HUDEP-2 (cell line): ENCODE measurements around the gene EPM2AIP1.
"Not testable (repeated sequence)": the region's sequence is repeated elsewhere in the genome, so short reads cannot be mapped to it uniquely, and the experiment has no call there.

Source experiments
- DNase-seq, 76 experiments: peaks; one replicate each; lab custom pipeline; 2025; ENCODE audit not compliant: unreplicated experiment in 76 of 76; lab: John Stamatoyannopoulos, UW

The EPM2AIP1 gene

GRCh38 chr3:36992806-36993325, at the start of gene EPM2AIP1:
Gene EPM2AIP1, minus strand, starts transcription at chr3:36993131. Its CDS starts 54 bp downstream, at chr3:36993077.
- DNase-seq: no peak

DNA sequence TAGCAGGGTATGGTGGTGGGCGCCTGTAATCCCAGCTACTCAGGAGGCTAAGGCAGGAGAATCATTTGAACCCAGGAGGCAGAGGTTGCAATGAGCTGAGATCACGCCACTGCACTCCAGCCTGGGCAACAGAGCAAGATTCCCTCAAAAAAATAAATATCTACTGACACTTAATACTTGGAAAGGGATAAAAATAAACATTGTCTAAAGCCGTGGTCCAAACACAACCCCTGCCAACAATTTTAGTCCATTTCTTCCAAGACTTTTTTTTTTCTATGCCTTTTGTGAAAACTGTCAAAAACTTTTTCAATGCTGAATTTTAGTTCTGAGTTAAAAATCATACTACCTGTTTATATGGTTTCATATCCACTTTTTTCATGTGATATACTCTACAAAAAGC, 49.8 kb upstream of the EPM2AIP1 start:
- DNase-seq: not testable (repeated sequence)

- DNase-seq: no peak
These were observed 48.7 kb upstream of the EPM2AIP1 start for GRCh38 chr3:37041546-37042195.

DNA sequence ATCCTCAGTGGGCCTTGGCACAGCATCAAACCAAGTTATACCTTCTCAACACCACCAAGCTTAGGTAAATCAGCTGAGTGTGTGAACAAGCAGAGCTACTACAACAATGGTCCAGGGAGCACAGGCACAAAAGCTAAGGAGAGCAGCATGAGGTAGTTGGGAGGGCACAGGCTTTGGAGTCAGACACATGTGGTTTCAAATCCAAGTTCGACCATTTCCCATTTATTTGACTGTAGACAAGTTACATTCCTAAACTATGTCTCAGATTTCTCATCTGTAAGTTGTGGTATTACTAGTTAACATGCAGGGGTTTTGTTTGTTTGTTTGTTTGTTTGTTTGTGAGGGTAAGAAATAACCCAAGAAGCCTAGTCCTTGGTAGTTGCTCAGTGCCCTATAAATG, 47.3 kb upstream of the EPM2AIP1 start:
- no peak for DNase-seq

DNA sequence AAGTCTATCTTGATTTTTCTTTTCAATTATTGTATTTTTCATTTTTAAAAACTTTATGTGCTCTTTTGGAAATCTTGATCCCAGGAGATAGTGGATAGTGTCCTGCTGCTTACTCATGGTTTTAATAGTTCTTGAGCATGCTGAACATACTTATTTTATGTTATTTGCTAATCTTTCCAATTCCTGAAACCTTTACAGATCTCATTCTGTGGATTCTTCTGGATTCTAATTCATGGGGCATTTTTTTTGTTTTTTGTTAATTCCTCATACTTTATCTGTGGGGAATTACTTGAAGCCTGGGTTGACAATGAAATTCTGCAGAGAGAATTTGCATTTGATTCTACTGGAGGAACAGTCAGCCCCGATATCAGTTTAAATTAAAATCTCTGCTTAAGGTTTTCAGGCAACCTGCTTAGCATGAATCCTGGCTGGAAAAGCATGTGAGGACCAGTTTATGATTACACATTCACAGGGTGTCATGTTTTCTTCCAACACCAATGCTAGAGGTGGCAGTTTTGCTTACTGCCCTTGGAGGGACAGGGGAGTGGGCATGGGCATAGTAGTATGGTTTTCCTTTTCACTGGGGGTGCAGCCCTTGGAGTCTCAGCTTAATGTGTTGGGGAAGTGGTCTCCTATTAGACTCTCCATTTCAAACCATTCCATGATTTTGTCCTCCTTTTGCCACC, 46.4 kb upstream of the EPM2AIP1 start:
- no peak for DNase-seq

DNA sequence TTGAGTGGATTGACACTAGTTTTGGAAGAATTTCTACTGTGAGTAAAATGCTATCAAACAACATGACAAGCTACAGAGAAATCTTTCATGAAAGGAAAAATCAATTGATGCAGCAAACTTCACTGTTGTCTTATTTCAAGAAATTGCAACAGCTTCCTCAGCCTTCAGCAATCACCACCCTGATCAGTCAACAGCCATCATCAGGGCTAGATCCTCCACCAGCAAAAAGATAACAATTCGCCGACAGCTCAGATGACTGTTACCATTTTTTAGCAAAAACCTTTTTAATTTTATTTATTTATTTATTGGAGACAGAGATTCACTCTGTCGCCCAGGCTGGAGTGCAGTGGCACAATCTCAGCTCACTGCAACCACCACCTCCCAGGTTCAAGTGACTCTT, 44.4 kb upstream of the EPM2AIP1 start:
- no peak for DNase-seq

DNA sequence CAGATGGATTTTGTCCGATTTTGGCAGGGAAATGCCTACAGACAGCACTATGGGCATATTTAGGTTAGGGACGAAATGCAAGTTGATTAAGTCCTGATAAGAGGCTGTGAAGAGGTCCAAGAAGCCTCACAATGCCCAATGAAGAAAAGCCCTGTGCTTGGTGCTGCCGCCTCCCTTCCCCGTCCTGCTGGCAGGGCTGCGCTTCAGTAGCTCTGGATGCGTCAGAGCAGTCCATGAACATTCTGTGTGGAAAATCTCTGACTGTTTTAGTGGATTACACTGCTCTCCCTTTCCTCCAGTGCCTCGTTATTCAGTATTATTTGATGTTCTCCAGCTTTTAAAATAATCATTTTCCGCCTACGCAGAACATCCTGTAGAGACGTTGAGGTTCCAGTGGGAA, 40.0 kb upstream of the EPM2AIP1 start:
- no peak for DNase-seq

DNA sequence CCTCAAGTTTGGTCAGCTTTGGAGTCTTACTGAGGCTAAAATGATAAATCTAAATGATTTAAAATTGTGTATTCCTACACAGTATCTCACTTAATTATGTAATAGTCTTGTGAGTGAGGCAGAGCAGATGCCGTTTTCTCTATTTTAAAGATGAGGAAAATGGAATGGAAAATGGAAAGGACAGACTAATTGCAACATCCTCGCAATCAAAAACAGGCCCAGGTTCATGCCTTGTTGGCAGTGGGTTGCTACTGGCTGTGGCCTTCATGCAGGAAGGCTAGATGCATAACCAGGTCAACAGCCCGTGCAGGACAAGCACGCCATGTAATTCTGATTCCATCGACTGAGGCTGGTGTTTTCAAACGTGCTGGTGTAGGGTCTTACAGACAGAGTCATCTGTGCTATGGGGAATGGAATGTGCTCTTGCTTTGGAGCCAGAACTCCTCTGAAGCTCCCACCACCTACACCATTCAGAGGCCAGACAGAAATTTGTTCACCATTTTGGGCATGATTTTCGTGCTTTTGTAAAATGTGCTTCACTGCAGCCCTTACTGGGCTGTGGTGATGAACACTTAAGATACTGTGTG, 38.3 kb upstream of the EPM2AIP1 start:
- DNase-seq: no peak

GRCh38 chr3:37030588-37030987, 37.7 kb upstream of the EPM2AIP1 start:
- no peak for DNase-seq

DNA sequence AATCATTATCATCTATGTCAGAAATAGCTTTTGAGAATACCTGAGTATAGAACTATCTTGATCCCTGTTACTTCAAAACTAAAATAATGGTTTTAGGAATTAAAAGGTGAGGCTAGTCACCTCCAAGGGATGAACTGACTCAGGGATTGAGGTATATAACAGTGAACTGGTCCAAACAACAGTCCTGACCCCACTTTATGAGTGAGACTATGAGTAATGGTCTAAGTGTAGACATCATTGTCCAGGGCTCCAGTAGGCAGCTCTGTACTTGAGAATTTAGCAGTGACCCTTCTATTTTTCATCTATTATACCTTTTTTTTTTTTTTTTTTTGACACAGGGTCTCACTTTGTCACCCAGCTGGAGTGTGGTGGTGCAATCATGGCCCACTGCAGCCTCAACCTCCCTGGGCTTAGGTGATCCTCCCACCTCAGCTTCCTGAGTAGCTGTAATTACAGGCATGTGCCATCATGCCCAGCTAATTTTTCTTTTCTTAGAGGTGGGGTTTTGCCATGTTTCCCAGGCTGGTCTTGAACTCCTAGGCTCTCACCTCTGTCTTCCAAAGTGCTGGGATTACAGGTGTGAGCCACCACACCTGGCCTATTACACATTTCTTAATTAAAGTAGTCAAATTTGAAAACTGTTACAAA, 36.7 kb upstream of the EPM2AIP1 start:
- no peak for DNase-seq

DNA sequence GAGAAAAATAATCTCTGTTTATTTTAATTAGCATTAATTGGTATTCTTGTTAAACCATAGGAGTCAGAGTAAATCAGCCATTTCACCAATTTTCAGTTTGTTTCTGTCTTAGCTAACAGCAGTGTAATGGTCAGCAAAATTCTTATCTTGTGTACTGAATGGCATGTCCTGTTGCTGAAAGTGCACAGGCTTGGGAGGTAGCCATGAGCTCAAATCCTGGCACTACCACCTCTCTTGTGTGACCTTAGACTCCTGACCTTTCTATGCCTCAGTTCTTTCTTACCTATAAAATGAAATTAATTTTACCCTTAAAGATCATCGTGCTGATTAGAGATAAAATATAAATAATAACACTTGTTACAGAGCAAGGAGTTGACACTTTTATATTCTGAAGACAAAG, 36.2 kb upstream of the EPM2AIP1 start:
- DNase-seq: no peak

GRCh38 chr3:37028329-37028728, 35.4 kb upstream of the EPM2AIP1 start:
- peak in 75 of 76 experiments; percentile 23 to 91 (median 81) for DNase-seq

- no peak for DNase-seq
These were observed 33.9 kb upstream of the EPM2AIP1 start for GRCh38 chr3:37026851-37027250.

DNA sequence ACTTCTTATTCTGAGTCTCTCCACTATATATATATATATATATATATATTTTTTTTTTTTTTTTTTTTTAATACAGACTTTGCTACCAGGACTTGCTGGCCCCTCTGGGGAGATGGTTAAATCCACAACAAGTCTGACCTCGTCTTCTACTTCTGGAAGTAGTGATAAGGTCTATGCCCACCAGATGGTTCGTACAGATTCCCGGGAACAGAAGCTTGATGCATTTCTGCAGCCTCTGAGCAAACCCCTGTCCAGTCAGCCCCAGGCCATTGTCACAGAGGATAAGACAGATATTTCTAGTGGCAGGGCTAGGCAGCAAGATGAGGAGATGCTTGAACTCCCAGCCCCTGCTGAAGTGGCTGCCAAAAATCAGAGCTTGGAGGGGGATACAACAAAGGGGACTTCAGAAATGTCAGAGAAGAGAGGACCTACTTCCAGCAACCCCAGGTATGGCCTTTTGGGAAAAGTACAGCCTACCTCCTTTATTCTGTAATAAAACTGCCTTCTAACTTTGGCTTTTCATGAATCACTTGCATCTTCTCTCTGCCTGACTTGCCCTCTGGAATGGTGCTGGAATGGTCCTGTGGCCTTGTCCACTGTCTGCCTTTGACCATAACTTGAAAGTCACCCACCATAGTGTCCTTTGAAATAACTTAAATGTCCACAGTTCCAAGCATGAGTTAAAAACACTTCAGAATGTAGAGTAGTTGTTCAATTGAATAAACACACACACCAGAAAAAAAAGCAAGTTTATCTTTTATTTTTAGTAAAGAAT, 32.8 kb upstream of the EPM2AIP1 start:
- peak in 65 of 76 experiments; percentile 1 to 85 (median 48) for DNase-seq

DNA sequence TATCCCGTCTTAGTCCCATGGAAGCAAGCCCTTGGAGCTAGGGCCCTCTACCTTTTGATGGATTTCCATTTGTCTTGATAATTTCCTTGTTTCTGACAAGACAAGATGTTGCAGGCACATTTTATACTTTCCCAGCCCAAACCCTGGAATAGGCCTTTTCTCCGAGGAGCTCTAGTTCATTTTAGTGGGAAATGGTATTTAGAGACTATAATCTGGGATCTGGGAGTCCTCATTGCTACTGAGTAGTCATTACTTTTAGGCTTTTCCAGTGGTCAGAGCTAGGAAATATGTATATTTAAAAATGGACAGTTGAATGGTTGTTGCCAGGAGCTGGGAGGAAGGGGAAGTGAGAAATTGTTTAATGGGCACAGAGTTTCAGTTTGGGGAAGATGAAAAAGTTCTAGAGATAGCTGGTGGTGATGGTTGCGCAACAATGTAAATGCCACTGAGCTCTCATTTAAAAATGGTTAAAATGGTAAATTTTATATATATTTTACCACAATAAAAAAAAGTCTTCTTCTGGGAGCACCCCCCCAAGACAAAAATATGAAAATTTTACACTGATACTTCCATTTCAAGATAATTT, 32.0 kb upstream of the EPM2AIP1 start:
- DNase-seq: peak in 2 of 76 experiments; percentile 1

DNA sequence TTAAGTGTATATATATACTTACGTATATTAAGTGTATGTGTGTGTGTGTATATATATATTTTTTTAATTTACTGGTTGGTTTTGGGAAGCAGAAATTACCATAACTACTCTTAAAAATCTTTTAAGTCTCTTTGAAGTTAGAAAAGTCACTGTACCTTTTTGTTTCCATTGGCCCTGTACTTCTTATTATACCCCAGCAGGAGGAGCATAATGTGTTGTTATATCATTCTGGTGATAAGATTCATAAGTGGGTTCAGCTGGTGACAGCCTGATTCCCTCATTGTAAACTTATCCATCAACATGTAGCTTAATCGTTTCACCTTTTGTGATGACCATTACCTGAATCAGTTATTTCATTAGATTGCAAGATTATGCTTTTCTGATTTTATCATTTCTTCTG, 31.2 kb upstream of the EPM2AIP1 start:
- peak in 10 of 76 experiments; percentile 4 to 42 (median 11) for DNase-seq

DNA sequence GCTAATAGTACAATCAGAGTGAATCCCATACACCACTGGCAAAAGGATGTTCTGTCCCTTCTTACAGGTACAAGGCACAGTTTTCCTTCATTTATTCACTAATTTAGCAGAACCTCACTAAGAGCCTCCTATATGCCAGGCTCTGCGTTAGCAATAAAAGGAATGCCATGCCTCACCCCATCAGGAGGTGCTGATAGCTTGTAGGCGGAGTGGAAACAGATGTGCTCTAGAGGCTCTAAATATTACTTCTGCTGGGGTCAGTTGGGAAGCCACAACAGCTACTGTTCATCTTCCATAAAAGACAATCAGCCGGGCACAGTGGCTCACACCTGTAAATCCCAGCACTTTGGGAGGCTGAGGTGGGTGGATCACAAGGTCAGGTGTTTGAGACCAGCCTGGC, 24.8 kb upstream of the EPM2AIP1 start:
- no peak for DNase-seq

GRCh38 chr3:37016903-37017302, 24.0 kb upstream of the EPM2AIP1 start:
- no peak for DNase-seq

DNA sequence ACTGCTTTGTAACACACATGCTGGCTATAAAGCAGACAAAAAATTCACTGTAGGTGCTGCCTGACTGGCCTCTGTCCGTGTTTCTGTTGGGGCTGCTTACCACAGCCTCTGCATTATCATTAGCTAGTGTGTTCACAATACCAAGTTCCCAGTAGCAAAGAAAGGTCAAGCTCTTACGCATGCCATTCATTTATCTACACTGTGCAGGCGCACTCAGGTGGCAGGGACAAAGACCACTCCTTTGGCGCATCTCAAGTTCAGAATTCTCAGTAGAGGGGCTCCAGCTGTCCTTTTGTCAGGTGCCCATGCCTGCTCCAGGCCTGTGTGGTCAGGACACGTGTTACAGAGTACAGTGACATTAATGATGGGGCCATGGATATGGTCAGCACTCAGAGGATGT, 22.7 kb upstream of the EPM2AIP1 start:
- no peak for DNase-seq

GRCh38 chr3:37014620-37015019, 21.7 kb upstream of the EPM2AIP1 start:
- no peak for DNase-seq
